GM21390 (cell line): ENCODE results near the gene VWA5B2.

Source experiments
- ATAC-seq: cut with Tn5 transposase; IDR thresholded peaks from one replicate; pipeline ENCODE4 v1.9.1; 2021; ENCODE audit not compliant: unreplicated experiment

Gene VWA5B2

DNA sequence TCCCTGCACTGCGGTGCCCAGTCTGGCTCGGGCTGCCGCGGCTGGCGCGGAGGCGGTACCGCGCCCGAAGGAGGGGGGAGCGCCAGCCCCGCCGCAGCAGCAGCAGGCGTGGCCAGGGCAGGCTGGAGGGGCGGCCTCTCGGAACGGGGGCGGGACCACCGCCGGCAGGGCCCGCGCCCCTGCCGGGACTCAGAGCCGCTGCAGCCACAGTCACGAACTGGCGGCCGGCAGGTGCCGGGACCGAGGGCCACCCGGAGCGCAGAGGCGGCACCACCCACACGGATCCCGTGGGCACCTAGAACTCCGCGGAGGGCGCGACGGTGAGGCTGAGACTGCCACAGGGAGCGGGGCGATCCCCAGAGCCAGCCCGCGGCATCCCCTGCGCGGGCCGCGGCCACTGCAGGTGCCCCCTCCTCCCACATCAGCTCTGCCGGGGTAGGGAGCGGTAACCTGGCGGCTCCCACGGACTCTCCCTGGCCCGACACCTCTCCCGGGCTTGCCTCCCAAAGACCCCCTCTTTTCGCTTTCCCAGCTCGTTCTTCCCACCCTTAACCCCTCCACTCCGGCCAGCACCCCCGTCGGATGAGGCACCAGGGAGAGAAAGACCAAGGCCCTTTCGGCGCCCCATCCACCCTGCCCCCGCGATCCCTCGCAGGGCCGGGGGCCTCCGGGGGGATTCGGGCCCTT is at the start of gene VWA5B2:
VWA5B2 (plus strand) TSS at position 192 of the 687 bp plus-strand sequence. CDS start 944 bp downstream, outside the sequence.
- ATAC-seq = peak; percentile 84

DNA sequence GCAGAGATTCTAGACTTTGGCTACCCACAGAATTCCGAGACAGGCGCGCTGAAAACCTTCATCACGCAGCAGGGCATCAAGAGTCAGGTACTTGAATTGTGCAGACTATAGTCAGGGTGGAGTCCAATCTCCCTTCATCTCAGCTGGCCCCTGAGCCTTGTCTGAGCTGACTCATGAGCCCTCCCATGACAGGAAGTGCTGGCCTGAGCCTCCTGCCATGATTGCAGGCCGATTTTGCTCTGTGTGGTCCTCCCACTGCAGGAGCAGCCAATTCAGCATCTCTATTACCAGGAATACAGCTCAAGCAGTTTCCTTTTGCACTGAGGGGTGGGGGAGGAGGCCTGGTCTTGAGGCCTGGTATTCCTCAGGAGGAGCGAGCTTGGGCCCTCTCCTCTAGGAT is 49.2 kb upstream of the VWA5B2 start:
- ATAC-seq = no peak

DNA sequence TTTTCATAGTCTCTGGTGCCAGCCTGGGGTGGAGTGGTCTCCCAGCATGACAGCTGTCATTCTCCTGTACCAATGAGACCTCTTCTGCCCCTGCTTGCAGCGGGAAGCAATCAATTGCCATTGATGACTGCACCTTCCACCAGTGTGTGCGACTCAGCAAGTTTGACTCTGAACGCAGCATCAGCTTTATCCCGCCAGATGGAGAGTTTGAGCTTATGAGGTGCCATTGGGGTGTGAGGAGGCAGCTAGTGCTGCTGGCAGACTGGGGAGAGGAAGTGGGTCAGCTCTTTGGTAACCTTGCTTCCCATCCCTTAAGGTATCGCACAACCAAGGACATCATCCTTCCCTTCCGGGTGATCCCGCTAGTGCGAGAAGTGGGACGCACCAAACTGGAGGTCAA is 47.8 kb upstream of the VWA5B2 start:
- ATAC-seq = no peak

- ATAC-seq = no peak
Observed at GRCh38 chr3:184183679-184184078, 45.7 kb upstream of the VWA5B2 start.

DNA sequence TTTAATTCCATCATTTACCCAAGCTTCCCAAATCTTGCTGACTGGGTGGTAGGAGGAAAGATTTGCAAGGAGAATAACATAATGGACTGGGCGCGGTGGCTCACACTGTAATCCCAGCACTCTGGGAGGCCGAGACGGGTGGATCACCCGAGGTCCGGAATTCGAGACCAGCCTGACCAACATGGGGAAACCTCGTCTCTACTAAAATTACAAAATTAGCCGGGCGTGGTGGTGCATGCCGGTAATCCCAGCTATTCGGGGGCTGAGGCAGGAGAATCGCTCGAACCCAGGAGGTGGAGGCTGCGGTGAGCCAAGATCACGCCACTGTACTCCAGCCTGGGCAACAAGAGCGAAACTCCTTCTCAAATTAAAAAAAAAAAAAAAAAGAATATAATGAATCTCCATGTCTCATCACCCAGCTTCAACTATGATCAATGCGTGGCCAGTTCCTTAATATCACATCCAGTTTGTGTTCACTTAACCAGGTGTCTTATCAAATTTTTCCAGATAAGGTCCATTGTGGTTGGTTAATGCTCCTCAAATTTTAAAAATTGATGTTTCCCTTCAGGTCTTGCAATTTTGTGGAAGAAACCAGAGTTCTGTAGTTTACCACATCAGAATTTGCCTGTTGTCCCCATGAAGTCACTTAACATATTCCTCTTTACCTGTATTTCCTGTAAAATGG is 44.7 kb upstream of the VWA5B2 start:
- no peak for ATAC-seq

- ATAC-seq = peak; percentile 90
Observed at GRCh38 chr3:184185461-184186183, 43.8 kb upstream of the VWA5B2 start.

- ATAC-seq = peak; percentile 25
Observed at GRCh38 chr3:184186184-184186901, 43.0 kb upstream of the VWA5B2 start, which contains the start of gene ABCF3. ABCF3 (plus strand) TSS chr3:184186199; CDS start chr3:184186208, 9 bp downstream.

GRCh38 chr3:184186902-184187207 is 42.5 kb upstream of the VWA5B2 start:
- ATAC-seq = no peak

DNA sequence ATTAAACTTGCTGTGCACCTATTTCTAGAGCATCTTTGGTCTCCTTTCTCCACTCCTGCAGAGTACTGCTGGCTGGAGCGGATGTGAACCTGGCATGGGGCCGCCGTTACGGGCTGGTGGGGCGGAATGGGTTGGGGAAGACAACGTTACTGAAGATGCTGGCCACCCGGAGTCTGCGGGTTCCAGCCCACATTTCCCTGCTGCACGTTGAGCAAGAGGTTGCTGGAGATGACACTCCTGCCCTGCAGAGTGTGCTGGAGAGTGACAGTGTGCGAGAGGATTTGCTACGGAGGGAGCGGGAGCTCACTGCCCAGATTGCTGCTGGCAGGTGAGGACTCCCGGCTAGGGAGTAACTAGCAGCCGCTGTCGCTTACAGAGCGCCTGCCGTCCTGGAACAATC is 41.3 kb upstream of the VWA5B2 start:
- no peak for ATAC-seq

GRCh38 chr3:184189421-184189820 is 40.0 kb upstream of the VWA5B2 start:
- no peak for ATAC-seq

GRCh38 chr3:184192889-184193288 is 36.5 kb upstream of the VWA5B2 start:
- ATAC-seq = no peak

GRCh38 chr3:184193991-184194539 is 35.3 kb upstream of the VWA5B2 start:
- no peak for ATAC-seq

GRCh38 chr3:184196536-184196935 is 32.8 kb upstream of the VWA5B2 start:
- ATAC-seq = no peak

GRCh38 chr3:184198509-184198908 is 30.9 kb upstream of the VWA5B2 start:
- ATAC-seq = no peak

GRCh38 chr3:184200825-184201224 is 28.6 kb upstream of the VWA5B2 start:
- ATAC-seq = no peak

GRCh38 chr3:184203526-184203925 is 25.9 kb upstream of the VWA5B2 start:
- no peak for ATAC-seq

DNA sequence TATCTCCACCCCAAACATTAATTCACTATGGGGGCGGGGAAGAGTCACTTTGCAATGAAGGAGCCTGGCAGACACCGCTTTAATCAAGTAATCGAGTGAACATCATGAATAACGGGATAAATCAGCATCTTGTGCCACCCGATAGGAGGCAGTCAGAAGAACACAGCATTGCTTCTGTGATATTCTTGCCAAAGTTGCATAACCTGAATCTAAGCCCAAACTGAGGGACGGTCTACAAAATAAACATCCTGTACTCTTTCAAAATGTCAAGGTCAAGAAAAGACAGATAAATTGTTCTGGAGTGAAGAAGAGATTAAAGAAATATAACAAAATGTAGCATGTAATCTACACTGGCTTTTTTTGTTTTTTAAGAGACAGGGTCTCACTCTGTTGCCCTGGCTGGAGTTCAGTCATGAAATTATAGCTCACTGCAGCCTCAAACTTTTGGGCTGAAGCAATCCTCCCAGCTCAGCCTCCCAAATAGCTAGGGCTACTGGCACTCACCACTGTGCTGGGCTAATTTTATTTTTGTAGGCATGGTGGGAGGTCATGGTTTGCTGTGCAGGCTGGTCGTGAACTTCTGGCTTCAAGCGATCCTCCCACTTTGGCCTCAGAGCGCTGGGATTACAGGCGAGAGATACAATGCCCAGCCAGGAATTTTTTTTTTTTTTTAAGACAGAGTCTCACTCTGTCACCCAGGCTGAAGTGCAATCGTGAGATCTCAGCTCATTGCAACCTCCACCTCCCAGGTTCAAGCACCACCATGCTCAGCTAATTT is 20.1 kb upstream of the VWA5B2 start:
- ATAC-seq = no peak

- ATAC-seq = no peak
Observed at GRCh38 chr3:184211297-184211696, 18.1 kb upstream of the VWA5B2 start.

- ATAC-seq = no peak
Observed at GRCh38 chr3:184211718-184212117, 17.7 kb upstream of the VWA5B2 start.

- no peak for ATAC-seq
Observed at GRCh38 chr3:184218814-184219213, 10.6 kb upstream of the VWA5B2 start.
